ENCODE data around the gene OLFM1. TPM values are rescaled to one million over a fixed set of nuclear protein-coding genes. Genes with fewer than 3 reads are reported as not detected.

OLFM1 gene
- total RNA-seq, 1 donor from 2014 or later = 5.5 TPM

DNA sequence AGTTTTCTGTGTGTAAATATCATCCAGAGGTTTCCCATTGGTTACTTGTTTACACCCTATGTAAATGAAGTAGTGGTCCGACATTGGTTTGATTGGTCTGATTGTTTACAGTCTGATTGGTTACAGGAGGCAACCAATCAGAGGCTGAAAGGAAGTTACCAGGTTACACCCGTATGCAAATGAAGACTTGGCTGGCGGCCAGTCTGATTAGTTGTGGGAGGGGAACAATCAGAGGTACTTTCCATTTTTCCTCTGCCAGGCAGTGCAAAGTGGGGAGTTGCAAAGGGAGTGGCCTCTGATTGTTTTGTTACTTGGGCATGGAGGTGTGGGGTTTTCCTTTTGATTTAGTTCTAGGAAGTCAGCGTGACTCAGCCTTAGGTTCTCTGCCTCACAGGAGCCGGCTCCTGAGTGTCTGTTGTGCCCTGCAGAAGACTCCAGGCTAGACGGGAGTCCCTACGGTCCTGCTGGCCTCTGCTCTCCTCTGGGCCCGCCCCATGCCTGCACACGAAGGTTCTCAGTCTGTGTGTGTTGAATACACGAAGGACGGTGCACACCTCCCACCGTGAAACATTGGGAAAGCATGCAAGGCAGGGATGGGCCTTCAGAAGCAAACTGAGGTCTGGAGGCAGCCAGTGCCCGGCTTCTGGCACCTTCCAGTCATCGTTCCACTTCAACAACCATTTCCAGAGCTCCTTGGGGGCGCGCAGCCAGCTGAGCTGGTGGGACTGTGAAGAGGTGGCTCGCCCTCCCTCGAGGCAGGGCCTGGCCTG lies 42.9 kb downstream of the OLFM1 start:
- Histone ChIP-seq H3K27me3 (ENCODE audit: insufficient read depth, low read length) (no peaks in the 10 kb centered on the region), H2AFZ (ENCODE audit: low read depth, low read length) (no peak overlapping the region), H3K4me3 (ENCODE audit: insufficient read depth, low read depth, low read length) (no peak overlapping the region), H3K4me1 (ENCODE audit: insufficient read depth, low read length) (no peaks in the 10 kb centered on the region), H4K20me1 (ENCODE audit: insufficient read depth, low read length) (no peaks in the 10 kb centered on the region), H3K79me2 (ENCODE audit: insufficient read depth, low read length) (no peaks in the 10 kb centered on the region), H3K27ac (ENCODE audit: low read depth, low read length) (no peak overlapping the region), H3K9me3 (ENCODE audit: insufficient read depth, low read depth, low read length) (peaks cover 6% of the 10 kb centered on the region), H3K9ac (ENCODE audit: low read length) (no peak overlapping the region), H3K36me3 (ENCODE audit: insufficient read depth, low read length) (no peaks in the 10 kb centered on the region), H3K4me2 (ENCODE audit: low read length) (no peak overlapping the region)
- no peak overlapping the region for H3K27ac Mint-ChIP-seq (ENCODE audit: unreplicated experiment)
- DNase-seq (ENCODE audit: low read depth) (no peak), FAIRE-seq (no peak)
- TF ChIP-seq, protein P1, sequence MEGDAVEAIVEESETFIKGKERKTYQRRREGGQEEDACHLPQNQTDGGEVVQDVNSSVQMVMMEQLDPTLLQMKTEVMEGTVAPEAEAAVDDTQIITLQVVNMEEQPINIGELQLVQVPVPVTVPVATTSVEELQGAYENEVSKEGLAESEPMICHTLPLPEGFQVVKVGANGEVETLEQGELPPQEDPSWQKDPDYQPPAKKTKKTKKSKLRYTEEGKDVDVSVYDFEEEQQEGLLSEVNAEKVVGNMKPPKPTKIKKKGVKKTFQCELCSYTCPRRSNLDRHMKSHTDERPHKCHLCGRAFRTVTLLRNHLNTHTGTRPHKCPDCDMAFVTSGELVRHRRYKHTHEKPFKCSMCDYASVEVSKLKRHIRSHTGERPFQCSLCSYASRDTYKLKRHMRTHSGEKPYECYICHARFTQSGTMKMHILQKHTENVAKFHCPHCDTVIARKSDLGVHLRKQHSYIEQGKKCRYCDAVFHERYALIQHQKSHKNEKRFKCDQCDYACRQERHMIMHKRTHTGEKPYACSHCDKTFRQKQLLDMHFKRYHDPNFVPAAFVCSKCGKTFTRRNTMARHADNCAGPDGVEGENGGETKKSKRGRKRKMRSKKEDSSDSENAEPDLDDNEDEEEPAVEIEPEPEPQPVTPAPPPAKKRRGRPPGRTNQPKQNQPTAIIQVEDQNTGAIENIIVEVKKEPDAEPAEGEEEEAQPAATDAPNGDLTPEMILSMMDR (IDR thresholded peaks at IDR 0.05; ENCODE audit: insufficient read depth, low read depth, low read length) = no peak
- TF ChIP-seq EZH2 (IDR thresholded peaks at IDR 0.05; ENCODE audit: insufficient read depth, low read length) = no peak
- H3K36me3 Mint-ChIP-seq (ENCODE audit: low read depth, unreplicated experiment) = peaks cover 2% of the 10 kb centered on the region
- no peaks in the 10 kb centered on the region for H3K4me1 Mint-ChIP-seq (ENCODE audit: low read depth, unreplicated experiment)
- H3K4me3 Mint-ChIP-seq (ENCODE audit: unreplicated experiment) = no peak overlapping the region
- peaks cover 23% of the 10 kb centered on the region for H3K27me3 Mint-ChIP-seq (ENCODE audit: low read depth, unreplicated experiment)
- H3K9me3 Mint-ChIP-seq (ENCODE audit: unreplicated experiment) = peaks cover 6% of the 10 kb centered on the region

DNA sequence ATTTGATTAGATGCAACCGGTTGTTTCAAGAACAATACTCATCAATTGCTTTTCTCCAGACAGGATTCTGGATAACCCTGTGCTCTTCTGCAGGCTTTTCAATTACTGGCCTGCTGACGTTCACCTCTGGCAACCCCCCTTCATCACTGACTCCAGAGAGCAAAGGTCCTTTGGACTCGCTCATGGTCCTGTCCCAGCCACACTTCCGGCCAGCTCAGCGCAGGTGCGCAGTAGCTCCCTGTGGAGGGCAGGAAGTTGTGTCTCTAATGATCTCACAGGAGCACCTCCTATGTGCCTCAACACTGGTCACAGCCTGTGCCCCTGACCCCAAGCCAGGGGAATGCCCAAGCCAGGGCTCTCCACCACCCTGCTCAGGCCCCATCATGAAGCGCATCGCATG lies 44.0 kb downstream of the OLFM1 start:
- Histone ChIP-seq H3K9me3 (ENCODE audit: insufficient read depth, low read depth, low read length) (peaks cover 6% of the 10 kb centered on the region), H3K79me2 (ENCODE audit: insufficient read depth, low read length) (no peaks in the 10 kb centered on the region), H3K27ac (ENCODE audit: low read depth, low read length) (no peak overlapping the region), H3K4me3 (ENCODE audit: insufficient read depth, low read depth, low read length) (no peak overlapping the region), H3K4me2 (ENCODE audit: low read length) (no peak overlapping the region), H3K27me3 (ENCODE audit: insufficient read depth, low read length) (no peaks in the 10 kb centered on the region), H3K4me1 (ENCODE audit: insufficient read depth, low read length) (no peaks in the 10 kb centered on the region), H4K20me1 (ENCODE audit: insufficient read depth, low read length) (no peaks in the 10 kb centered on the region), H3K36me3 (ENCODE audit: insufficient read depth, low read length) (no peaks in the 10 kb centered on the region), H2AFZ (ENCODE audit: low read depth, low read length) (no peak overlapping the region), H3K9ac (ENCODE audit: low read length) (no peak overlapping the region)
- Mint-ChIP-seq H3K36me3 (ENCODE audit: low read depth, unreplicated experiment) (peaks cover 2% of the 10 kb centered on the region), H3K4me3 (ENCODE audit: unreplicated experiment) (no peak overlapping the region), H3K4me1 (ENCODE audit: low read depth, unreplicated experiment) (no peaks in the 10 kb centered on the region), H3K27ac (ENCODE audit: unreplicated experiment) (no peak overlapping the region), H3K9me3 (ENCODE audit: unreplicated experiment) (peaks cover 6% of the 10 kb centered on the region), H3K27me3 (ENCODE audit: low read depth, unreplicated experiment) (peaks cover 23% of the 10 kb centered on the region)
- no peak for TF ChIP-seq EZH2 (IDR thresholded peaks at IDR 0.05; ENCODE audit: insufficient read depth, low read length)
- TF ChIP-seq, protein P1 (IDR thresholded peaks at IDR 0.05; ENCODE audit: insufficient read depth, low read depth, low read length) = no peak
- DNase-seq (ENCODE audit: low read depth) = no peak
- FAIRE-seq = no peak

DNA sequence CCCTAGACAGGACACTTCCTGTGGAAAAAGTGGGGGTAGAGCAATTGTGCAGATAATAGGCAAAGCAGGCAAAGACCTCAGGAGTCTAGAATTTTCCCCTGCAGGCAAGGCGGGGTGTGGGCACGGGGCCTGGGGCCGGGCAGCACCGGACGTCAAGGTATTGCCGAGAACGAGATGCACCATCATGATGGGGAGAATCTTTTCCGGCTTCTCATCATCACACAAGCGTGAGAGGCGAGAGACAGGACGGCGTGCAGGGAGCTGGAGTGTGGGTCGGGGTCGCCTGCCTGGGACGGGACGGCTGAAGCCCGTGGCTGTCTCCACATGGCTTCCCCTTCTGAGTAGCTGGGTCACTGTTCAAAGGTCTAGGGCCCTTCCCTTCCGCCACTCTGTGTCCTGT lies 44.5 kb downstream of the OLFM1 start:
- Mint-ChIP-seq H3K9me3 (ENCODE audit: unreplicated experiment) (peaks cover 9% of the 10 kb centered on the region), H3K27me3 (ENCODE audit: low read depth, unreplicated experiment) (peaks cover 26% of the 10 kb centered on the region), H3K4me1 (ENCODE audit: low read depth, unreplicated experiment) (no peaks in the 10 kb centered on the region), H3K27ac (ENCODE audit: unreplicated experiment) (no peak overlapping the region), H3K36me3 (ENCODE audit: low read depth, unreplicated experiment) (peaks cover 2% of the 10 kb centered on the region), H3K4me3 (ENCODE audit: unreplicated experiment) (no peak overlapping the region)
- no peaks in the 10 kb centered on the region for H3K4me1 ChIP-seq (ENCODE audit: insufficient read depth, low read length)
- no peak overlapping the region for H3K9ac ChIP-seq (ENCODE audit: low read length)
- DNase-seq (ENCODE audit: low read depth) = no peak
- no peak overlapping the region for H3K27ac ChIP-seq (ENCODE audit: low read depth, low read length)
- H3K36me3 ChIP-seq (ENCODE audit: insufficient read depth, low read length) = no peaks in the 10 kb centered on the region
- no peak overlapping the region for H3K4me2 ChIP-seq (ENCODE audit: low read length)
- peaks cover 6% of the 10 kb centered on the region for H3K9me3 ChIP-seq (ENCODE audit: insufficient read depth, low read depth, low read length)
- H3K27me3 ChIP-seq (ENCODE audit: insufficient read depth, low read length) = no peaks in the 10 kb centered on the region
- H3K4me3 ChIP-seq (ENCODE audit: insufficient read depth, low read depth, low read length) = no peak overlapping the region
- no peak overlapping the region for H2AFZ ChIP-seq (ENCODE audit: low read depth, low read length)
- FAIRE-seq = no peak
- H3K79me2 ChIP-seq (ENCODE audit: insufficient read depth, low read length) = no peaks in the 10 kb centered on the region
- no peak for TF ChIP-seq EZH2 (IDR thresholded peaks at IDR 0.05; ENCODE audit: insufficient read depth, low read length)
- TF ChIP-seq, protein P1 (IDR thresholded peaks at IDR 0.05; ENCODE audit: insufficient read depth, low read depth, low read length) = no peak
- H4K20me1 ChIP-seq (ENCODE audit: insufficient read depth, low read length) = no peaks in the 10 kb centered on the region

Measured in astrocyte (in vitro differentiated cells and primary cell).